GM12891 (cell line): ENCODE results near the gene NELFB.

ENCODE experiments used
- POLR2A ChIP-seq: IDR thresholded peaks from 2 replicates; pipeline ENCODE4 v1.6.1; 2011; ENCODE audit warnings: low read depth, low read length, control low read depth
- POLR2AphosphoS5 ChIP-seq: IDR thresholded peaks from 2 replicates; pipeline ENCODE4 v1.6.1; 2011; ENCODE audit warnings: low read depth, low read length, control low read depth
- TAF1 ChIP-seq: IDR thresholded peaks from 2 replicates; pipeline ENCODE4 v1.6.1; 2011; ENCODE audit warnings: low read depth, low read length, control low read depth

DNA sequence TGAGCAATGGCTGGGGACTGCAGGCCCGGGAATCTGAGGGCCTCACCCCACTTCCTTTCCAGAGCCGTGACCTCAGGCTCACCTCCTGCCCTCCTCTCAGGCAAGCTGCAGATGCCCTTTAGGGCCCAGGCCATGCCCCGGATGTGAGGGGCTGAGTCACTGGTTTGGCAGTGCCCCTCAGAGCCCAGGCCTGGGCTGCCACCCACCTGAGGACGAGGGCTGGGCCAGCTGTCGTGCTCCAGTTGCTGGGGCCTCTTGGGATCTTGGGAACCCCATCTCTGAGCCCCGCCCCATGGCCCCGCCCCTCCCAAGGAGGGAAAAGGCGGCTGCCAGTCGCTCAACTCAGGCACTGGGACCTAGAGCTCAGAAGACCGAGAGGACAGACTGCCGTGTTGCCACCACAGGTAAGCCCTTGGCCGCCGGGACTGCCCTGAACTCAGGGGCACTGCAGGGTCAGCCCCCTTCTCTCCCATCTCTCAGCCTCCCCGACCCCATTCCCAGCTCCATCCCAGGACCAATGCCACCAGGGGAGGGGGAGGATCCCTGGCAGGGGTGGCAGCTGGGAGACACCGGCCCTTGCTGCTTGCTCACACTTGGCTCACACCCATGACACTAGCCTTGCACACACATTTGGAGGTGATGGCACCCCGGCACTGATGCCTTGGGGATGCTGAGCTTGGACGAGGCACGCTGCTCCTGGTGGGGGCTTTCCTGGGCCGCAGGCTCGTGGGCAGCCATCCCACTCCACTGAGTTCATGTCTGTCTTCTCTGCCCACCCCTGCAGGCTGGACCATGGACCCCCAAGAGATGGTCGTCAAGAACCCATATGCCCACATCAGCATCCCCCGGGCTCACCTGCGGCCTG lies 30.1 kb upstream of the NELFB start, which contains the start of gene CYSRT1:
- TF ChIP-seq POLR2A (no peak), POLR2AphosphoS5 (no peak), TAF1 (no peak)
